Heart right ventricle (tissue), 16 donors: Measurements from ENCODE around the gene PLD1. TPM values are rescaled to one million over a fixed set of nuclear protein-coding genes. Genes with fewer than 3 reads are reported as not detected.

Experiments
- ATAC-seq, 8 donors: fragments of 200-7000 bp; cut with Tn5 transposase; one replicate each; pipeline ENCODE4 v1.9.1; 2020; ENCODE audit warnings: mild to moderate bottlenecking in 8 of 8, moderate library complexity in 8 of 8, moderate number of reproducible peaks in 1 of 8
- DNase-seq, 2 donors: peaks; one replicate each; pipeline ENCODE4 v3.0.0-alpha.2; 2020
- H3K27ac ChIP-seq, 10 donors: fragments of 200-600 bp; sonication (generic) in 2 of 10; one replicate each; pipeline versions ENCODE4 v1.5.0 to v1.8.0; 2020 to 2022; ENCODE audit warnings: mild to moderate bottlenecking in 3 of 10
- H3K27me3 ChIP-seq, 7 donors: fragments of 200-600 bp; one replicate each; pipeline ENCODE4 v1.8.0; 2021 to 2022; ENCODE audit warnings: mild to moderate bottlenecking in 2 of 7
- H3K36me3 ChIP-seq, 9 donors: fragments of 200-600 bp; sonication (generic) in 1 of 9; one replicate each; pipeline versions ENCODE4 v1.5.0 to v1.8.0; 2020 to 2022; ENCODE audit warnings: mild to moderate bottlenecking in 2 of 9
- H3K4me1 ChIP-seq, 9 donors: fragments of 200-600 bp; sonication (generic) in 1 of 9; one replicate each; pipeline versions ENCODE4 v1.5.0 to v1.8.0; 2020 to 2022; ENCODE audit warnings: mild to moderate bottlenecking in 4 of 9
- H3K4me3 ChIP-seq, 10 donors: fragments of 200-600 bp; sonication (generic) in 2 of 10; one replicate each; pipeline versions ENCODE4 v1.5.0 to v1.8.0; 2020 to 2022; ENCODE audit warnings: mild to moderate bottlenecking in 7 of 10, moderate library complexity in 2 of 10
- H3K9me3 ChIP-seq, 11 donors: fragments of 200-600 bp in 10 of 11; sonication (generic) in 2 of 11; one replicate each; pipeline versions ENCODE4 v1.5.0 to v1.8.0; 2013 to 2022; ENCODE audit warnings: mild to moderate bottlenecking in 2 of 11, control low read depth in 1 of 11, moderate library complexity in 1 of 11
- WGBS, 2 donors: extraction: QIAGEN DNeasy Blood & Tissue Kit; methylation state at CpG; one replicate each; pipeline ENCODE4 v1.1.7; 2013; ENCODE audit warnings: inconsistent platforms in 1 of 2; 5-methylcytosine and 5-hydroxymethylcytosine counted together
- intact Hi-C, 10 donors: fragments of 100-400 bp; cut with DNase I; formaldehyde crosslinking; loops; one replicate each; pipeline versions ENCODE4 v1.11.1 to v1.14.2; 2022
- polyA plus RNA-seq, 2 donors: library from polyadenylated mRNA; stranded (reverse); fragments of 200-250 nt; gene quantifications; one replicate each; pipeline ENCODE4 v1.2.3, GENCODE V29; 2013
- total RNA-seq, 10 donors: library from RNA; stranded (reverse); fragmentation: NEBNext Ultra II Directional in 3 of 10; extraction: Animal tissue kit (Norgen Biotek cat#: 25700) in 3 of 10; gene quantifications; one replicate each; pipeline versions ENCODE4 v1.2.1 to v1.2.4, GENCODE V29; 2021 to 2023
- TF ChIP-seq, protein P1 (sequence below), 9 donors: fragments of 200-600 bp; sonication (generic) in 2 of 9; IDR thresholded peaks; one replicate each; pipeline versions ENCODE4 v1.5.0 to v1.8.0; 2021 to 2022; ENCODE audit warnings: antibody characterized with exemption in 9 of 9, mild to moderate bottlenecking in 5 of 9, moderate library complexity in 1 of 9
- donor health status: Arrhythmogenic right ventricular cardiomyopathy.
- donor health status: ischemic (EF 13 %, LVEDD 7.1; RV severe dilation, severe dysfunction).
- donor health status: healthy with polysubstance abuse.
- donor health status: DM: no; HTN: yes; CAD: no.
- donor health status: DM: no; HTN: no; CAD: no.
- donor health status: ischemic (EF 25% LVEDD 6.9; RV normal size, moderate dysfunction).
- donor health status: ischemic (EF 25% LVEDD 5.7; RV mildly dilated, moderate dysfunction).
- donor health status: healthy.
- donor health status: DM: yes; HTN: yes; CAD: no.
- donor health status: Ischemic cardiomyopathy.
- donor health status: ischemic (EF 35%, LVEDD 5.7; RV mildly dilated, moderate dysfunction).
- donor health status: nonischemic (EF 11% LVEDD 7.7; RV severe dilation, severe dysfunction).
- donor health status: DM: yes; HTN: yes; CAD: no.
- donor health status: PGD.
- donor health status: ischemic (EF 29% LVEDD 5.4; RV normal size, mild dysfunction).
- donor health status: nonischemic (EF 23%, LVEDD 6.1; RV moderate dilation, normal function).

Gene PLD1
- total and polyA plus RNA-seq, 12 donors: 10.5 to 83.3 (median 62.9) TPM

DNA sequence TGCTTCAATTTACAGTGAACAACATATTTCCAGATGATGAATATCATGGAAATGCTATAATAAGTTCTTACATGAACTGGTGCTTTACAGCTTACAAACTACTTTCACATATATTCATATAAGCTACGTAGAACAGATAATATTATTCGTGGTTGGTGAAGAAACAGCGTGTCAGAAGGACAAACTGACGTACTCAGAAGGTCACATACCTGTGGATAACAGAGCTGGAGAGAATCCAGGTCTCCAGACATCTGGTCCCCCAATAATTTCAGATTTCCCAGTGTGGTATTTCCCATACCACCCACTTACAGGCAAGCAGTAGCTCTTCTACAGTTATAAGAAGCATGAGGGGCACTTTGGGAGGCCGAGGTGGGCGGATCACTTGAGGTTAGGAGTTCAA is 156.6 kb downstream of the PLD1 start:
- Histone ChIP-seq H3K27me3 (no peaks in the 10 kb centered on the region), H3K36me3 (peaks cover 0 to 34% (median 11%) of the 10 kb centered on the region in 9 donors), H3K27ac (peak overlapping the region in 7 of 10 donors; percentile 21 to 74 (median 63)), H3K4me1 (peaks cover 0 to 60% (median 34%) of the 10 kb centered on the region in 9 donors), H3K9me3 (peaks cover 0 to 4% (median 0%) of the 10 kb centered on the region in 11 donors), H3K4me3 (no peak overlapping the region)
- TF ChIP-seq, protein P1, sequence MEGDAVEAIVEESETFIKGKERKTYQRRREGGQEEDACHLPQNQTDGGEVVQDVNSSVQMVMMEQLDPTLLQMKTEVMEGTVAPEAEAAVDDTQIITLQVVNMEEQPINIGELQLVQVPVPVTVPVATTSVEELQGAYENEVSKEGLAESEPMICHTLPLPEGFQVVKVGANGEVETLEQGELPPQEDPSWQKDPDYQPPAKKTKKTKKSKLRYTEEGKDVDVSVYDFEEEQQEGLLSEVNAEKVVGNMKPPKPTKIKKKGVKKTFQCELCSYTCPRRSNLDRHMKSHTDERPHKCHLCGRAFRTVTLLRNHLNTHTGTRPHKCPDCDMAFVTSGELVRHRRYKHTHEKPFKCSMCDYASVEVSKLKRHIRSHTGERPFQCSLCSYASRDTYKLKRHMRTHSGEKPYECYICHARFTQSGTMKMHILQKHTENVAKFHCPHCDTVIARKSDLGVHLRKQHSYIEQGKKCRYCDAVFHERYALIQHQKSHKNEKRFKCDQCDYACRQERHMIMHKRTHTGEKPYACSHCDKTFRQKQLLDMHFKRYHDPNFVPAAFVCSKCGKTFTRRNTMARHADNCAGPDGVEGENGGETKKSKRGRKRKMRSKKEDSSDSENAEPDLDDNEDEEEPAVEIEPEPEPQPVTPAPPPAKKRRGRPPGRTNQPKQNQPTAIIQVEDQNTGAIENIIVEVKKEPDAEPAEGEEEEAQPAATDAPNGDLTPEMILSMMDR (IDR thresholded peaks at IDR 0.05): no peak
- intact Hi-C loops: no loop called here
- no peak for ATAC-seq
- DNase-seq: no peak
- WGBS, 2 donors: 60 to 79% methylated on average over 6 of the region's 6 CpGs

DNA sequence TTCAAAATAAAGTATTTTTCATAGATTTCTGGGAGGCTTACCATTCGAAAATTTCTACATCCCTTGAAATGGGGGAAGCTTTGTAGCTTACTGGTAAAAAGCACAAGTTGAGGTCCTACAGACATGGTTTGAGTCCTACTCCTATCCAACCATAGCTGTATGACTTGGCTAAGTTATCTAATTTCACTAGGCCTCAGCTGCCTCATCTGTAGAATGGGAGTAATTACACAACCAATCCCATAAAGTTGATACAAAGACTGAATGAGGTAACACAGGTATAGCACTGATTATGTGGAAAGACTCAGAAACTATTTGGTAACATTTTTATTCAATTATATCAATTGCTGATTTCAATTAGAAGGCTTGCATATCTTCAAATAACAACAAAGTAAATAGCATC is 157.4 kb downstream of the PLD1 start:
- no peaks in the 10 kb centered on the region for H3K27me3 ChIP-seq
- TF ChIP-seq, protein P1 (IDR thresholded peaks at IDR 0.05): no peak
- H3K4me1 ChIP-seq: peaks cover 0 to 60% (median 34%) of the 10 kb centered on the region in 9 donors
- ATAC-seq (no peak), DNase-seq (no peak)
- no peak overlapping the region for H3K4me3 ChIP-seq
- intact Hi-C loops: no loop called here
- peaks cover 0 to 27% (median 3%) of the 10 kb centered on the region in 9 donors for H3K36me3 ChIP-seq
- peak overlapping the region in 4 of 10 donors; percentile 13 to 74 (median 47) for H3K27ac ChIP-seq
- H3K9me3 ChIP-seq: peaks cover 0 to 4% (median 0%) of the 10 kb centered on the region in 11 donors
- WGBS, 2 donors: 90 to 100% methylated on average over 1 of the region's 1 CpG

DNA sequence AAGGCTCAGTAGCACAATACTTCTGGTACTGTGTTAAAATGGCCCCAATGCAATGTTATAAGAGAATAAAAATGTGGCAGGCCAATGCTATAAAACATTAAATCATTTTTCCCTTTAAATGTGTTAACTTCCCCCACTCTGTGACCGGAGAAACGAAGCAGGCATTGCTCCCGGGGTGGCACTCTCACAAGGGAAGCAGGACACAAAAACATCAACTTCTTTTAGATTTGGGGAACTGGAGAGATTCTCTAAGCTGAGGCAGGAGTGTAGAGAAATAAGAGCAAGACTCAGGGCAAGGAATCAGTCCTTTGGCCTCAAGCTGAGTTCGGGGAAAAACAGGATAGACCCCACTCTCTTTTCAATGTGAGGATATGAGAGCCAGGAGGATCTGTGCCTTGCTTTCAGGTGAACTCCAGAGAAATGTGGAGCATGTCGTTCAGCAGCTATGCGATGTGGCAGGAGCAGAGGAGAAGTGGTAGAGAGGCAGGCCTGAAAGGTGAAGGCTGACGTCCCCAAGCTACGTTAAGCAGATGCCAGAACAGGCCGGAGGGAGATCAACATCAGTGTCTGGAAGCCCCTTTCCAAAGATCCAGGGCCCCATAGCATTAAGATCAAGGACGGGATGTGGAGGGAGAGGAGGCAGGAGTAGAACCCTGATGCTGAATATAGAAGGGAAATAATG is 160.2 kb downstream of the PLD1 start:
- TF ChIP-seq, protein P1 (IDR thresholded peaks at IDR 0.05): no peak
- H3K9me3 ChIP-seq: peaks cover 0 to 4% (median 0%) of the 10 kb centered on the region in 11 donors
- no peak for DNase-seq
- no peak overlapping the region for H3K4me3 ChIP-seq
- peaks cover 0 to 69% (median 41%) of the 10 kb centered on the region in 9 donors for H3K4me1 ChIP-seq
- peak overlapping the region; percentile 21 to 73 (median 46) for H3K27ac ChIP-seq
- no peaks in the 10 kb centered on the region for H3K27me3 ChIP-seq
- intact Hi-C loops: loop anchor here (2.0 to 10.0 kb wide), 9 partner anchors 122 to 825 kb away; no protein-coding TSS in a partner anchor
- WGBS, 2 donors: 66 to 82% methylated on average over 10 of the region's 10 CpGs
- peaks cover 0 to 9% (median 0%) of the 10 kb centered on the region in 9 donors for H3K36me3 ChIP-seq
- ATAC-seq: no peak

DNA sequence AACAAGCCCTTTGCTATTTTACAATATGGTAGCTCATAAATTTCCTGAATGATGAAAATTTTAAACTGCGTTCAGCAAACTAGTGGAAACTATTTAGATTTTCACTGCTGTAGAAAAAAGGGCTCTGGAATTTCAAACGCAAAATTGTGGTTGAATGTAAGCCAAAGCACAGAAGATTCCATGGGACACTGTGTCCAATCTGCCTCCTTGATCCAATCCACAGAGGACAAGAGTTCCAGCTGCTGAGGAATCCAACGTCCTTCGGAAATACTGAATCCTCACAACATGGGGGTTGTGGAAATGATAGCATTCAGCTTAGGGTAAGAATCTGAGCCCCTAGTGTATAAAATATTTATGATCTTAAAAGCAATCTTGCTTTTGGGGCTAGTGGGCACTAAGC is 161.0 kb downstream of the PLD1 start:
- Histone ChIP-seq H3K27me3 (no peaks in the 10 kb centered on the region), H3K36me3 (peaks cover 0 to 12% (median 0%) of the 10 kb centered on the region in 9 donors), H3K4me1 (peaks cover 0 to 69% (median 33%) of the 10 kb centered on the region in 9 donors), H3K4me3 (no peak overlapping the region), H3K27ac (peak overlapping the region in 9 of 10 donors; percentile 21 to 73 (median 47)), H3K9me3 (peaks cover 0 to 4% (median 0%) of the 10 kb centered on the region in 11 donors)
- intact Hi-C loops: loop anchor here (2.0 to 10.0 kb wide), 9 partner anchors 123 to 826 kb away; no protein-coding TSS in a partner anchor
- WGBS, 2 donors: 47 to 54% methylated on average over 4 of the region's 4 CpGs
- TF ChIP-seq, protein P1 (IDR thresholded peaks at IDR 0.05): no peak
- ATAC-seq: peak in 1 of 8 donors; percentile 66
- no peak for DNase-seq
